ENCODE data around the gene NEK10. TPM values are rescaled to one million over a fixed set of nuclear protein-coding genes. Genes with fewer than 3 reads are reported as not detected.

Gene NEK10
- total and polyA plus RNA-seq, 2 donors (not counting 3 experiments of a cell fraction or from before 2014, with no cell fraction given), result 0.32 to 5.0 TPM

DNA sequence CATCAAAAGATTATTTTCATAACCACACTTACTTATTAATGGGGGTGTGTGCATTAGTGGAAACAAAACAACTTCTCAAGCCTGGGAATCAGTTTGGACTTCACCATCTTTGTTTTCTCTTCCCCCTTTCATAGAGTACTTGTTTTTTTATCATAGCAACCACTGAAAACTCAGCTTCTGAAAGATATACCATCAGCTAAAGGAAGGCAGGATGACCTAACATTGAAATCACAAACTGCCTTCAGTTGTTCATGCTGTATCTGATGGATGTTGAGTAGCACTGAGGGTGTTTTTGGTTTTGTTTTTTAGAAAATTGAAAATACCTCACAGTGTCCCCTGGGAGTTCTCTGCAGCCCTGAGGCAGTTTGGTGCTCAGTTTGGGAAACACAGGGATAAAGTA is 46.5 kb downstream of the NEK10 start:
- no peak overlapping the region for H3K4me2 ChIP-seq (ENCODE audit: insufficient read depth, low read length)
- H3K9ac ChIP-seq (replicated peaks; ENCODE audit: extremely low read depth, insufficient read depth, low read length), result no peak overlapping the region
- dilution Hi-C loops (cut with MboI; ENCODE audit: extremely low pct_ligation_motif_present, low sequenced_read_pairs) (no loop called here), intact Hi-C loops (cut with micrococcal nuclease) (no loop called here)
- H2AFZ ChIP-seq (ENCODE audit: low read depth, low read length), result no peak overlapping the region
- TF ChIP-seq POLR2AphosphoS5 (IDR thresholded peaks at IDR 0.05; ENCODE audit: insufficient read depth, low read depth, low read length), result no peak
- TF ChIP-seq, protein P1, sequence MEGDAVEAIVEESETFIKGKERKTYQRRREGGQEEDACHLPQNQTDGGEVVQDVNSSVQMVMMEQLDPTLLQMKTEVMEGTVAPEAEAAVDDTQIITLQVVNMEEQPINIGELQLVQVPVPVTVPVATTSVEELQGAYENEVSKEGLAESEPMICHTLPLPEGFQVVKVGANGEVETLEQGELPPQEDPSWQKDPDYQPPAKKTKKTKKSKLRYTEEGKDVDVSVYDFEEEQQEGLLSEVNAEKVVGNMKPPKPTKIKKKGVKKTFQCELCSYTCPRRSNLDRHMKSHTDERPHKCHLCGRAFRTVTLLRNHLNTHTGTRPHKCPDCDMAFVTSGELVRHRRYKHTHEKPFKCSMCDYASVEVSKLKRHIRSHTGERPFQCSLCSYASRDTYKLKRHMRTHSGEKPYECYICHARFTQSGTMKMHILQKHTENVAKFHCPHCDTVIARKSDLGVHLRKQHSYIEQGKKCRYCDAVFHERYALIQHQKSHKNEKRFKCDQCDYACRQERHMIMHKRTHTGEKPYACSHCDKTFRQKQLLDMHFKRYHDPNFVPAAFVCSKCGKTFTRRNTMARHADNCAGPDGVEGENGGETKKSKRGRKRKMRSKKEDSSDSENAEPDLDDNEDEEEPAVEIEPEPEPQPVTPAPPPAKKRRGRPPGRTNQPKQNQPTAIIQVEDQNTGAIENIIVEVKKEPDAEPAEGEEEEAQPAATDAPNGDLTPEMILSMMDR (IDR thresholded peaks at IDR 0.05; ENCODE audit: extremely low read depth in 1 of 2, insufficient read depth in 1 of 2, low read depth in 1 of 2, low read length in 2 of 2), result no peak
- no peak for TF ChIP-seq MYC (IDR thresholded peaks at IDR 0.05; ENCODE audit: low read depth, low read length)
- no peak for TF ChIP-seq JUN (IDR thresholded peaks at IDR 0.05; ENCODE audit: borderline replicate concordance, insufficient read depth, insufficient read length, low read depth)
- no peak for TF ChIP-seq POLR2A (IDR thresholded peaks at IDR 0.05; ENCODE audit: low read depth, low read length)
- TF ChIP-seq MAX (IDR thresholded peaks at IDR 0.05; ENCODE audit: insufficient read depth, insufficient read length), result no peak
- TF ChIP-seq EZH2 (IDR thresholded peaks at IDR 0.05; ENCODE audit: borderline replicate concordance, low read depth, low read length, severe bottlenecking), result no peak
- no peak for TF ChIP-seq FOS (IDR thresholded peaks at IDR 0.05; ENCODE audit: borderline replicate concordance, insufficient read depth, low read length)
- H3K36me3 ChIP-seq (ENCODE audit: control insufficient read depth in 2 of 2, extremely low read depth in 1 of 2, insufficient read depth in 2 of 2, low read length in 2 of 2), result no peaks in the 10 kb centered on the region
- H3K4me3 ChIP-seq (replicated peaks in 1 of 3; ENCODE audit: insufficient read depth in 1 of 3, low read depth in 1 of 3, low read length in 3 of 3), result no peak overlapping the region
- no peaks in the 10 kb centered on the region for H3K27me3 ChIP-seq (ENCODE audit: control insufficient read depth in 2 of 2, insufficient read depth in 2 of 2, low read length in 2 of 2)
- H3K79me2 ChIP-seq (ENCODE audit: control insufficient read depth, insufficient read depth, low read length), result no peaks in the 10 kb centered on the region
- FAIRE-seq (no peak), DNase-seq (ENCODE audit: low read depth, low spot score) (no peak)
- H3K4me1 ChIP-seq (ENCODE audit: control insufficient read depth, extremely low read depth, insufficient read depth, low read length), result peaks cover 14% of the 10 kb centered on the region
- no peak overlapping the region for H3K27ac ChIP-seq (ENCODE audit: insufficient read depth, low read depth, low read length)
- H3K9me1 ChIP-seq (replicated peaks; ENCODE audit: control insufficient read depth, extremely low read depth, insufficient read depth, low read length), result no peaks in the 10 kb centered on the region
- H4K20me1 ChIP-seq (replicated peaks; ENCODE audit: control insufficient read depth, extremely low read depth, insufficient read depth, low read length), result no peaks in the 10 kb centered on the region
- BruUV-seq (replicated peaks), result no TSS peak
- CTCF ChIA-PET, result no interaction called here
- POLR2A ChIA-PET, result no interaction called here
- H3K9me3 ChIP-seq (replicated peaks; ENCODE audit: control insufficient read depth, insufficient read depth, low read length), result no peaks in the 10 kb centered on the region
